Measurements from ENCODE around the gene ADD1. TPM values are rescaled to one million over a fixed set of nuclear protein-coding genes. Genes with fewer than 3 reads are reported as not detected.

ADD1 gene
- total RNA-seq, 1 donor from 2014 or later = 131 TPM

- Histone ChIP-seq H3K4me2 (no peak overlapping the region), H3K9me3 (ENCODE audit: low read depth) (no peaks in the 10 kb centered on the region), H3K4me1 (peaks cover 13% of the 10 kb centered on the region), H3K4me3 (no peak overlapping the region), H3K27ac (no peak overlapping the region), H4K20me1 (ENCODE audit: low read depth) (no peaks in the 10 kb centered on the region), H3K27me3 (no peaks in the 10 kb centered on the region), H3K79me2 (ENCODE audit: low read depth) (no peaks in the 10 kb centered on the region), H2AFZ (replicated peaks) (peak overlapping the region; percentile 64), H3F3A (ENCODE audit: low read depth) (peaks cover 5% of the 10 kb centered on the region), H3K36me3 (no peaks in the 10 kb centered on the region), H3K9ac (no peak overlapping the region)
- no peaks in the 10 kb centered on the region for H3K9me3 Mint-ChIP-seq
- no peaks in the 10 kb centered on the region for H3K36me3 Mint-ChIP-seq
- TF ChIP-seq, protein P1, sequence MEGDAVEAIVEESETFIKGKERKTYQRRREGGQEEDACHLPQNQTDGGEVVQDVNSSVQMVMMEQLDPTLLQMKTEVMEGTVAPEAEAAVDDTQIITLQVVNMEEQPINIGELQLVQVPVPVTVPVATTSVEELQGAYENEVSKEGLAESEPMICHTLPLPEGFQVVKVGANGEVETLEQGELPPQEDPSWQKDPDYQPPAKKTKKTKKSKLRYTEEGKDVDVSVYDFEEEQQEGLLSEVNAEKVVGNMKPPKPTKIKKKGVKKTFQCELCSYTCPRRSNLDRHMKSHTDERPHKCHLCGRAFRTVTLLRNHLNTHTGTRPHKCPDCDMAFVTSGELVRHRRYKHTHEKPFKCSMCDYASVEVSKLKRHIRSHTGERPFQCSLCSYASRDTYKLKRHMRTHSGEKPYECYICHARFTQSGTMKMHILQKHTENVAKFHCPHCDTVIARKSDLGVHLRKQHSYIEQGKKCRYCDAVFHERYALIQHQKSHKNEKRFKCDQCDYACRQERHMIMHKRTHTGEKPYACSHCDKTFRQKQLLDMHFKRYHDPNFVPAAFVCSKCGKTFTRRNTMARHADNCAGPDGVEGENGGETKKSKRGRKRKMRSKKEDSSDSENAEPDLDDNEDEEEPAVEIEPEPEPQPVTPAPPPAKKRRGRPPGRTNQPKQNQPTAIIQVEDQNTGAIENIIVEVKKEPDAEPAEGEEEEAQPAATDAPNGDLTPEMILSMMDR (IDR thresholded peaks at IDR 0.05) = no peak
- no peak for TF ChIP-seq EZH2 (IDR thresholded peaks at IDR 0.05)
- no peak for TF ChIP-seq EZH2phosphoT487 (IDR thresholded peaks at IDR 0.05)
- peaks cover 12% of the 10 kb centered on the region for H3K4me1 Mint-ChIP-seq
- peak overlapping the region; percentile 86 for H3K27ac Mint-ChIP-seq
- DNase-seq (ENCODE audit: low spot score) = peak; percentile 66
- H3K4me3 Mint-ChIP-seq = peak overlapping the region; percentile 55
- no peaks in the 10 kb centered on the region for H3K27me3 Mint-ChIP-seq (ENCODE audit: insufficient read depth, low read depth)
These were observed 42.7 kb upstream of the ADD1 start for GRCh38 chr4:2800691-2801596.

- Histone ChIP-seq H3K27me3 (no peaks in the 10 kb centered on the region), H2AFZ (replicated peaks) (no peak overlapping the region), H4K20me1 (ENCODE audit: low read depth) (no peaks in the 10 kb centered on the region), H3F3A (ENCODE audit: low read depth) (peaks cover 5% of the 10 kb centered on the region), H3K4me2 (no peak overlapping the region), H3K36me3 (no peaks in the 10 kb centered on the region), H3K4me1 (peaks cover 20% of the 10 kb centered on the region), H3K79me2 (ENCODE audit: low read depth) (no peaks in the 10 kb centered on the region), H3K4me3 (no peak overlapping the region), H3K27ac (no peak overlapping the region), H3K9ac (no peak overlapping the region), H3K9me3 (ENCODE audit: low read depth) (no peaks in the 10 kb centered on the region)
- DNase-seq (ENCODE audit: low spot score) = no peak
- TF ChIP-seq EZH2phosphoT487 (IDR thresholded peaks at IDR 0.05) (no peak), EZH2 (IDR thresholded peaks at IDR 0.05) (no peak)
- TF ChIP-seq, protein P1 (IDR thresholded peaks at IDR 0.05) = no peak
- Mint-ChIP-seq H3K4me3 (no peak overlapping the region), H3K27me3 (ENCODE audit: insufficient read depth, low read depth) (peaks cover 5% of the 10 kb centered on the region), H3K36me3 (no peaks in the 10 kb centered on the region), H3K27ac (no peak overlapping the region), H3K9me3 (no peaks in the 10 kb centered on the region), H3K4me1 (peaks cover 20% of the 10 kb centered on the region)
These were observed 40.8 kb upstream of the ADD1 start for GRCh38 chr4:2802618-2803531.

- no peak for DNase-seq (ENCODE audit: low spot score)
- Histone ChIP-seq H2AFZ (replicated peaks) (no peak overlapping the region), H3K9me3 (ENCODE audit: low read depth) (no peaks in the 10 kb centered on the region), H3K4me1 (peaks cover 20% of the 10 kb centered on the region), H3K36me3 (no peaks in the 10 kb centered on the region), H3K9ac (no peak overlapping the region), H3K27ac (no peak overlapping the region), H4K20me1 (ENCODE audit: low read depth) (no peaks in the 10 kb centered on the region), H3K4me3 (no peak overlapping the region), H3F3A (ENCODE audit: low read depth) (peaks cover 5% of the 10 kb centered on the region), H3K4me2 (no peak overlapping the region), H3K79me2 (ENCODE audit: low read depth) (no peaks in the 10 kb centered on the region), H3K27me3 (no peaks in the 10 kb centered on the region)
- TF ChIP-seq EZH2phosphoT487 (IDR thresholded peaks at IDR 0.05) = no peak
- no peaks in the 10 kb centered on the region for H3K36me3 Mint-ChIP-seq
- peaks cover 22% of the 10 kb centered on the region for H3K4me1 Mint-ChIP-seq
- no peak overlapping the region for H3K4me3 Mint-ChIP-seq
- peaks cover 8% of the 10 kb centered on the region for H3K27me3 Mint-ChIP-seq (ENCODE audit: insufficient read depth, low read depth)
- no peak overlapping the region for H3K27ac Mint-ChIP-seq
- H3K9me3 Mint-ChIP-seq = no peaks in the 10 kb centered on the region
These were observed 39.8 kb upstream of the ADD1 start for GRCh38 chr4:2803624-2804448.

Data from neural progenitor cell (in vitro differentiated cells).